CD8-positive, alpha-beta memory T cell (primary cell): ENCODE data around the gene SMYD3. TPM values are rescaled to one million over a fixed set of nuclear protein-coding genes. Genes with fewer than 3 reads are reported as not detected.
"Not testable (repeated sequence)": the region's sequence is repeated elsewhere in the genome, so short reads cannot be mapped to it uniquely, and the experiment has no call there.

ENCODE experiments used
- CTCF ChIA-PET: fragments of 350-600 bp; sonication (Branson Sonifier 250); formaldehyde crosslinking; loops from one replicate; lab custom pipeline; 2021; ENCODE audit warnings: antibody characterized with exemption; lab: Charles Lee
- POLR2A ChIA-PET: fragments of 350-600 bp; sonication (Branson Sonifier 250); formaldehyde crosslinking; loops from one replicate; lab custom pipeline; 2021; ENCODE audit warnings: antibody characterized with exemption; lab: Charles Lee
- DNase-seq, 5 donors: peaks; one replicate each; pipeline versions ENCODE4 v3.0.0 to v3.0.0-alpha.2; 2020 to 2022; ENCODE audit warnings: mixed read lengths in 1 of 5
- H3K27ac ChIP-seq: one replicate; pipeline ENCODE4 v1.7.0; 2013; ENCODE audit warnings: low read depth, mild to moderate bottlenecking, low read length, moderate library complexity
- H3K27me3 ChIP-seq: 2 replicates; pipeline ENCODE4 v1.7.0; 2013; ENCODE audit warnings: low read length, mild to moderate bottlenecking; ENCODE audit not compliant: insufficient read depth, poor library complexity, severe bottlenecking
- H3K36me3 ChIP-seq: 2 replicates; pipeline ENCODE4 v1.7.0; 2013; ENCODE audit warnings: mild to moderate bottlenecking, low read length, moderate library complexity; ENCODE audit not compliant: insufficient read depth
- H3K4me1 ChIP-seq: 2 replicates; pipeline ENCODE4 v1.7.0; 2013; ENCODE audit warnings: mild to moderate bottlenecking, low read length, moderate library complexity; ENCODE audit not compliant: insufficient read depth
- H3K4me3 ChIP-seq: 2 replicates; pipeline ENCODE4 v1.7.0; 2013; ENCODE audit warnings: mild to moderate bottlenecking, low read length
- H3K9me3 ChIP-seq: 2 replicates; pipeline ENCODE4 v1.7.0; 2013; ENCODE audit warnings: mild to moderate bottlenecking, low read length
- H3K27ac Mint-ChIP-seq, 8 donors: one replicate each; pipeline ENCODE4 v1.8.0; 2020 to 2021; ENCODE audit warnings: mixed read lengths in 8 of 8, mild to moderate bottlenecking in 6 of 8, inconsistent platforms in 3 of 8, moderate library complexity in 3 of 8
- H3K27me3 Mint-ChIP-seq, 2 donors: one replicate each; pipeline ENCODE4 v1.8.0; 2020 to 2021; ENCODE audit warnings: mixed read lengths in 2 of 2, mild to moderate bottlenecking in 1 of 2, moderate library complexity in 1 of 2
- H3K36me3 Mint-ChIP-seq, 3 donors: one replicate each; pipeline ENCODE4 v1.8.0; 2020 to 2021; ENCODE audit warnings: mixed read lengths in 3 of 3, inconsistent platforms in 1 of 3, mild to moderate bottlenecking in 1 of 3
- H3K4me1 Mint-ChIP-seq, 3 donors: one replicate each; pipeline ENCODE4 v1.8.0; 2020 to 2021; ENCODE audit warnings: mixed read lengths in 3 of 3, inconsistent platforms in 1 of 3, mild to moderate bottlenecking in 1 of 3
- H3K4me3 Mint-ChIP-seq, 7 donors: one replicate each; pipeline ENCODE4 v1.8.0; 2020 to 2021; ENCODE audit warnings: mixed read lengths in 7 of 7, mild to moderate bottlenecking in 6 of 7, moderate library complexity in 4 of 7, inconsistent platforms in 2 of 7
- H3K9me3 Mint-ChIP-seq, 5 donors: one replicate each; pipeline ENCODE4 v1.8.0; 2020 to 2022; ENCODE audit warnings: mixed read lengths in 5 of 5, mild to moderate bottlenecking in 3 of 5, moderate library complexity in 2 of 5, inconsistent platforms in 1 of 5
- polyA plus RNA-seq: library from polyadenylated mRNA; unstranded; fragments of 300-500 nt; fragmentation: Illumina TruSeq; gene quantifications from one replicate; pipeline ENCODE4 v1.2.3, GENCODE V29; 2021
- total RNA-seq, 2 experiments: library from RNA; stranded (reverse); gene quantifications; one replicate each; pipeline ENCODE4 v1.2.3, GENCODE V29; 2021

SMYD3 gene
- total and polyA plus RNA-seq, 3 experiments from 2014 or later = 12.4 to 31.7 (median 14.5) TPM

DNA sequence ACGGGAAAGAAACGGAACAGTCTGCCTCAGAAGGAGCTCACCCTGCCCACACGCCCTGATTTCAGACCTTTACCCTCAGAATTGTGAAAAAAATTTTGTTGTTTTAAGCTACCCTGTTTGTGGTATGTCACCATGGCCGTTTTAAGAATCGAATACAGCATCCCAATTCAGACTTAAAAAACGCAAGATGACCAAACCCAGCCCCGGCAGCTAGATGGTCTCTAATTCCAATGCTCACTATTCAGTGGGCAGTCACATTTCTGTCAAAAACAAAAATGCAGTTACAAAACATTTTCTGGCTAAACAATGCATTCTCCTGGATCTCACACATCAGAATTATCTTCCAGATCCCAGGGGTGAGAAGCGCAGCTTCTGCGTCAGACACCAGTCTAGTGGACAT is 527.5 kb downstream of the SMYD3 start:
- H3K4me1 ChIP-seq = no peaks in the 10 kb centered on the region
- H3K27me3 ChIP-seq = no peaks in the 10 kb centered on the region
- H3K27ac Mint-ChIP-seq = peak overlapping the region in 2 of 8 donors; percentile 6 to 66
- no peak overlapping the region for H3K27ac ChIP-seq
- no peaks in the 10 kb centered on the region for H3K36me3 ChIP-seq
- no peaks in the 10 kb centered on the region for H3K4me1 Mint-ChIP-seq
- no peaks in the 10 kb centered on the region for H3K9me3 Mint-ChIP-seq
- H3K27me3 Mint-ChIP-seq = peaks cover 0 to 2% of the 10 kb centered on the region in 2 donors
- DNase-seq = no peak
- no peak overlapping the region for H3K4me3 ChIP-seq
- H3K4me3 Mint-ChIP-seq = no peak overlapping the region
- CTCF ChIA-PET = no interaction called here
- POLR2A ChIA-PET = no interaction called here
- H3K36me3 Mint-ChIP-seq = peaks cover 0 to 3% (median 0%) of the 10 kb centered on the region in 3 donors
- no peaks in the 10 kb centered on the region for H3K9me3 ChIP-seq

DNA sequence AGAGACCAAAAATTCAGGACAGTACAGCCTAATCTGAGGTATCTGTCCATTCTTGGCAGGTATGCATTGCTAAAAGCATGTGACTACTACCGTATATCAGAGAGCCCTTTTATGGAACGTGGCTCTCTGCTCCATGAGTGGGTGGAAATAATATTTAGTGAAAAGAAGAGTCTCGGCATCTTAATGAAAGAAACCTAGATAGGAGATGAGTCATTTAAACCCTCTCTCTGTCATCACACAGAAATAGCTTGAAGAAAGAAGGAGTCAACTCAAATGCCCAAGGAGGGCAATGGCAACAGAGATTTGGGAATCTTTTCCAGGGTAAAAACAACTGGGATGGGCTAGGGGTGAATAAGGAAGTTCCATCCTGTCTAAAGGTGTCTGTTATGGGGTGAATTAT is 528.2 kb downstream of the SMYD3 start:
- H3K9me3 Mint-ChIP-seq = no peaks in the 10 kb centered on the region
- POLR2A ChIA-PET = no interaction called here
- H3K36me3 ChIP-seq = no peaks in the 10 kb centered on the region
- H3K9me3 ChIP-seq = no peaks in the 10 kb centered on the region
- H3K4me1 ChIP-seq = no peaks in the 10 kb centered on the region
- H3K27ac ChIP-seq = no peak overlapping the region
- H3K27me3 Mint-ChIP-seq = no peaks in the 10 kb centered on the region
- H3K36me3 Mint-ChIP-seq = peaks cover 0 to 3% (median 0%) of the 10 kb centered on the region in 3 donors
- no peak overlapping the region for H3K27ac Mint-ChIP-seq
- CTCF ChIA-PET = no interaction called here
- H3K4me1 Mint-ChIP-seq = no peaks in the 10 kb centered on the region
- H3K27me3 ChIP-seq = no peaks in the 10 kb centered on the region
- H3K4me3 ChIP-seq = no peak overlapping the region
- H3K4me3 Mint-ChIP-seq = no peak overlapping the region
- no peak for DNase-seq

DNA sequence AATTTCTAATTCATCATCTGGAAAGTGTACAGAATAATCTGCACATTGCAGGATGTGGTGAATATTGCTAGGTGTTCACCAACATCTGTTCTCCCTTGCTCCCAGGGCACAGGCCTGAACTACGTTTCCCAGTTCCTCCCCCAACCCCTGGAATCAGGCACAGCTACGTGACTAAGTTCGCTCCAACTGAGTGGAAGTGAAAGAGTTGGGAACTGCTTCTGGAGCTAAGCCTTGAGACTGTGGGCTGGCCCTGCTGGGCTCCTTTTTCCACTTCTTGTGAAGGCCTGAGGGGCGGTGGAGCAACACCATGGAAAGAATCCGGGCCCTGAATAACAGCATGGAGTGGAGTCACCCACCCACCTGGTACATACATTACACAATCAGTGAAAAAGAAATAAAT is 534.6 kb downstream of the SMYD3 start:
- Histone ChIP-seq H3K27me3 (no peaks in the 10 kb centered on the region), H3K27ac (no peak overlapping the region), H3K36me3 (no peaks in the 10 kb centered on the region), H3K4me1 (no peaks in the 10 kb centered on the region), H3K9me3 (no peaks in the 10 kb centered on the region), H3K4me3 (no peak overlapping the region)
- Mint-ChIP-seq H3K9me3 (peaks cover 0 to 7% (median 0%) of the 10 kb centered on the region in 5 donors), H3K27ac (peak overlapping the region in 2 of 8 donors; percentile 11 to 82), H3K4me1 (no peaks in the 10 kb centered on the region), H3K36me3 (peaks cover 0 to 15% (median 4%) of the 10 kb centered on the region in 3 donors), H3K4me3 (no peak overlapping the region), H3K27me3 (no peaks in the 10 kb centered on the region)
- ChIA-PET CTCF (no interaction called here), POLR2A (no interaction called here)
- no peak for DNase-seq

- Mint-ChIP-seq H3K36me3 (peaks cover 0 to 15% (median 5%) of the 10 kb centered on the region in 3 donors), H3K4me1 (no peaks in the 10 kb centered on the region), H3K27me3 (no peaks in the 10 kb centered on the region), H3K4me3 (no peak overlapping the region), H3K27ac (peak overlapping the region in 1 of 8 donors; percentile 24), H3K9me3 (peaks cover 0 to 7% (median 0%) of the 10 kb centered on the region in 5 donors)
- H3K4me3 ChIP-seq = no peak overlapping the region
- ChIA-PET POLR2A (no interaction called here), CTCF (interaction anchor here (1.1 kb wide), 1 partner anchor 9 kb away, joined by 3 read pairs; no protein-coding TSS in a partner anchor)
- no peaks in the 10 kb centered on the region for H3K27me3 ChIP-seq
- no peaks in the 10 kb centered on the region for H3K4me1 ChIP-seq
- H3K27ac ChIP-seq = no peak overlapping the region
- H3K9me3 ChIP-seq = no peaks in the 10 kb centered on the region
- H3K36me3 ChIP-seq = no peaks in the 10 kb centered on the region
- DNase-seq = no peak
Observed at GRCh38 chr1:245971711-245972085, 535.4 kb downstream of the SMYD3 start.

GRCh38 chr1:245971076-245971710 is 535.9 kb downstream of the SMYD3 start:
- CTCF ChIA-PET = interaction anchor here (1.1 kb wide), 1 partner anchor 10 kb away, joined by 3 read pairs; no protein-coding TSS in a partner anchor
- H3K4me1 Mint-ChIP-seq, POLR2A ChIA-PET, H3K4me1 ChIP-seq, H3K27me3 ChIP-seq, H3K27ac ChIP-seq, H3K4me3 Mint-ChIP-seq, H3K27ac Mint-ChIP-seq, H3K9me3 Mint-ChIP-seq, H3K27me3 Mint-ChIP-seq, H3K4me3 ChIP-seq, DNase-seq, H3K9me3 ChIP-seq, H3K36me3 ChIP-seq: not testable (repeated sequence)
- peaks cover 0 to 15% (median 5%) of the 10 kb centered on the region in 3 donors for H3K36me3 Mint-ChIP-seq

DNA sequence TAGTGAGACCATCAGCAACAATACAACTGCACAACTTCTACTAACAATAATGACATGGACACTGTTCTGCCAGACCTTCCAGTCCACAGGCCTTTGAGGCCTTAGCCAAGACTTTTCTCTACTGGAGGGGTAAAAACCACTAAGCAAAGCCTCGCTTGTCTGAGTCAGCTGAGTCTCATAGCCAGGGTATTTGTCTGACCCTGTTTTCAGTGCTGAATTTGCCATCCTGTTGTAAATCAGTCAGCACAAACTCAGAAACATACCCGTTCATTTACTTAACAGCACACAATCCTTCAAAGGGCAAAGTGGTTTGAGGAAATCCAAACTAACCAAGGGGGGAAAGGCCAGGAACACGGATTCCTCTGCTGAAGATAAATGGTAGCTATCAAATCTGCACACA is 537.8 kb downstream of the SMYD3 start:
- DNase-seq = no peak
- H3K4me3 ChIP-seq = no peak overlapping the region
- no peaks in the 10 kb centered on the region for H3K9me3 ChIP-seq
- H3K27me3 Mint-ChIP-seq = peaks cover 0 to 1% of the 10 kb centered on the region in 2 donors
- no peaks in the 10 kb centered on the region for H3K4me1 Mint-ChIP-seq
- H3K27ac ChIP-seq = no peak overlapping the region
- peaks cover 0 to 15% (median 8%) of the 10 kb centered on the region in 3 donors for H3K36me3 Mint-ChIP-seq
- no peaks in the 10 kb centered on the region for H3K27me3 ChIP-seq
- H3K36me3 ChIP-seq = no peaks in the 10 kb centered on the region
- no peak overlapping the region for H3K4me3 Mint-ChIP-seq
- peak overlapping the region in 1 of 8 donors; percentile 24 for H3K27ac Mint-ChIP-seq
- H3K9me3 Mint-ChIP-seq = peaks cover 0 to 7% (median 0%) of the 10 kb centered on the region in 5 donors
- no peaks in the 10 kb centered on the region for H3K4me1 ChIP-seq
- CTCF ChIA-PET = no interaction called here
- POLR2A ChIA-PET = no interaction called here

GRCh38 chr1:245968775-245969174 is 538.3 kb downstream of the SMYD3 start:
- Histone ChIP-seq H3K4me1 (no peaks in the 10 kb centered on the region), H3K4me3 (no peak overlapping the region), H3K27me3 (no peaks in the 10 kb centered on the region), H3K27ac (no peak overlapping the region), H3K36me3 (no peaks in the 10 kb centered on the region), H3K9me3 (no peaks in the 10 kb centered on the region)
- Mint-ChIP-seq H3K27me3 (peaks cover 0 to 1% of the 10 kb centered on the region in 2 donors), H3K27ac (no peak overlapping the region), H3K9me3 (peaks cover 0 to 7% (median 0%) of the 10 kb centered on the region in 5 donors), H3K36me3 (peaks cover 0 to 15% (median 8%) of the 10 kb centered on the region in 3 donors), H3K4me3 (no peak overlapping the region), H3K4me1 (no peaks in the 10 kb centered on the region)
- DNase-seq = no peak
- CTCF ChIA-PET = no interaction called here
- POLR2A ChIA-PET = no interaction called here

DNA sequence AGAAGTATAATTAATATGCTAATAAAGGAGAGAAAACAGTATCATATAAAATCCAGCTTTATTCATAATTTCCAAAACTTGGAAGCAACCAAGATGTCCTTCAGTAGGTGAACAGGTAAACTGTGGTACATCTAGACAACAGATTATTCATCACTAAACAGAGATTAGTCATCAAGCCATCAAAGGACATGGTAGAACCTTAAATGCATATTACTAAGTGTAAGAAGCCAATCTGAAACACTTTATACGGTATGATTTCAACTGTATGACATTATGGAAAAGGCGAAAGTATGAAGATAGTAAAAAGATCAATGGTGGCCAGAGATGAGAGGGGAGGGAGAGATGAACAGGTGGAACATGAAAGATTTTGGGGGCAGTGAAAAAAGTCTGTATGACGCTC is 541.7 kb downstream of the SMYD3 start:
- Mint-ChIP-seq H3K36me3 (peaks cover 0 to 5% (median under 1%) of the 10 kb centered on the region in 3 donors), H3K9me3 (no peaks in the 10 kb centered on the region), H3K4me1 (no peaks in the 10 kb centered on the region), H3K27me3 (peaks cover 0 to 1% of the 10 kb centered on the region in 2 donors), H3K27ac (no peak overlapping the region), H3K4me3 (no peak overlapping the region)
- ChIA-PET CTCF (interaction anchor here (0.6 kb wide), 1 partner anchor 251 kb away, joined by 3 read pairs; no protein-coding TSS in a partner anchor), POLR2A (no interaction called here)
- H3K27ac ChIP-seq = no peak overlapping the region
- H3K4me1 ChIP-seq = no peaks in the 10 kb centered on the region
- H3K27me3 ChIP-seq = no peaks in the 10 kb centered on the region
- no peaks in the 10 kb centered on the region for H3K9me3 ChIP-seq
- DNase-seq = no peak
- no peaks in the 10 kb centered on the region for H3K36me3 ChIP-seq
- no peak overlapping the region for H3K4me3 ChIP-seq
